ENCODE measurements around the gene CNKSR1.

Gene CNKSR1

DNA sequence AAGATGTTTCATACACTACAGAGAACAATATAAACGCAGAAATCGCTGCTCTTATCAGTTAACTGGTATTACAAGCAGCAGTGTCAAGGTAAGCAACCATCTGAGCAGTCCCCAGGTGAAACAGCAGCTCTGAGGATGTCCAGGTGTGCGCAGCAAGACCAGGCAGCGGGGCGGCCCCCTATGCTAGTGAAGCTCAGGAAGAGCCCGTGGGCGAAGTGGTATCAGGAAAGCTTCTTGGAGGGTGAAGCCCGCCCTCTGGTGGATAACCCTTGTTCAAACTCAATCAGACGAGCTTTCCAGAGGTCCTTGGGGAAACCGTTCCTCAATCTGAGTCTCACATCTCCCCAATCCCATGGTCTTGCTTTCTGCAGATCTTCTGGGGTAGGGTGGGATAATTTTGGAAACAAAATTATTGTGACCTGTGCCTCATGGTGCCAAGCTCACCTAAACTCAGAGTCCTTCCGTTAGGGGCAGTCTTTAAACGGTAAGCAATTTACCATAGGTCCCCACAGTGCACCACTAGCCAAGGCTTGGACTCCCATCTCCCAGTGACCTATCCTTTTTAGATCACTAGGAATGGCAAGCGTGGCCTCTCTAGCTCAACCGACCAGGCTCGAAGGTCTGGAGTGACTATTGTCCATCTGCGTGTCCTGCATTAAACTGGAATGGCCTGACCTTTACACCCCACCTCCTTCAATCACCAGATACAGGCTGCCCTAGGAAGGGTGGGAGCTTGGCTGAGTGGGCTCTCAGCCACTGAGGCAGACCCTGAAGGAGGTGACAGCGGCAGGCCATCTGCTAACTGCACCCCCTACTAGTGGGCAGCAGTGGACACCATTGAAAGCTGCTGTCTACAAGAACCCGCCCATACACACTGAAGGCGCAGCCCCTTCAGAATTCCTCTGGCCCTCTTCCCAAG, 32.0 kb upstream of the CNKSR1 start:
- Histone ChIP-seq H3K4me1 (peaks cover 0 to 10% (median 7%) of the 10 kb centered on the region in 10 experiments; a peak in 10 of 20 replicates), H3K27ac (no peak overlapping the region), H3K36me3 (no peaks in the 10 kb centered on the region), H3K4me2 (peak overlapping the region in 2 of 11 experiments; percentile 40 to 57; a peak in 2 of 22 replicates), H3K27me3 (no peaks in the 10 kb centered on the region), H3K9ac (peak overlapping the region in 1 of 11 experiments; percentile 25; a peak in 1 of 22 replicates), H3K9me3 (replicated peaks in 1 of 11) (no peaks in the 10 kb centered on the region), H4K20me1 (no peaks in the 10 kb centered on the region), H3K4me3 (no peak overlapping the region)
- TF ChIP-seq Cebpa-rat (IDR thresholded peaks at IDR 0.05), result no peak

DNA sequence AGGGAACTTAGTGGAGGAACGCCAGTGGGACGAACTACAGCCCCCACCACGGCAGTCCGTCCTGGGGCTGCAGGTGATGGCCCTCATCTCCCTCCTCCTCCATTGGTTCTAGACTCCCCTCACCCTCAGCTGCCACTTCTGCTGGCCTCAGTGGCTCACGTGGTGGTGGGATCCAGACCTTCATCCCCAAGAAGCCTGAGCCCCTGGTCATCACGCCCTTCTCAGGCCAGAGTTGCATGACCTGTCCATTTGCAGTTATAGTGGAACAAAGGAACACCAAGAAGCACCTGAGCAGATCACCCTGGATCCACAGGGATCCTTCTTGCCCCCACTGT, 31.4 kb upstream of the CNKSR1 start:
- Histone ChIP-seq H4K20me1 (no peaks in the 10 kb centered on the region), H3K9me3 (replicated peaks in 1 of 11) (no peaks in the 10 kb centered on the region), H3K9ac (no peak overlapping the region), H3K27ac (no peak overlapping the region), H3K4me2 (no peak overlapping the region), H3K27me3 (no peaks in the 10 kb centered on the region), H3K4me1 (peaks cover 0 to 10% (median 7%) of the 10 kb centered on the region in 10 experiments; a peak in 10 of 20 replicates), H3K36me3 (no peaks in the 10 kb centered on the region), H3K4me3 (no peak overlapping the region)
- TF ChIP-seq Cebpa-rat (IDR thresholded peaks at IDR 0.05), result no peak

DNA sequence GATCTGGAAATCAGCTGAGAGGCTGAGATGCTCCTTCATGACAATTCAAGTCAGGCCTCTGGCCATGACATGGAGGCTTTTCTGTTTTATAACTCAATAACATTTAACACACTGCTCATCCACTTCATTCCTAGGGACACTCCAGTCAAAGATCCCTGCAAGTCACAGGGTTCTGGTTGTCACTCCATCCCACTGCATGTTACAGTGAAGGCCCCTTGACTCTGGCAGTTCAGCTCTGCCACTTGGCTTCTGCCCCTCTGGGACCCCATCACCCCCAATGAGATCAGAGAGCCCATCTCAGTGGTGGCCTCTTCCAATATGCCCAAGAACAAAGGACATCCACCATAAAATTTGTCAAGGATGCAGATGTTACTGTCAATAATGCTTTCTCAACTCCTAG, 28.4 kb upstream of the CNKSR1 start:
- H3K27me3 ChIP-seq, result no peaks in the 10 kb centered on the region
- TF ChIP-seq Cebpa-rat (IDR thresholded peaks at IDR 0.05), result no peak
- H3K4me3 ChIP-seq, result no peak overlapping the region
- no peaks in the 10 kb centered on the region for H3K36me3 ChIP-seq
- no peak overlapping the region for H3K4me2 ChIP-seq
- peaks cover 0 to 16% (median 2%) of the 10 kb centered on the region in 10 experiments; a peak in 14 of 20 replicates for H3K4me1 ChIP-seq
- no peaks in the 10 kb centered on the region for H4K20me1 ChIP-seq
- no peak overlapping the region for H3K27ac ChIP-seq
- no peak overlapping the region for H3K9ac ChIP-seq
- no peaks in the 10 kb centered on the region for H3K9me3 ChIP-seq (replicated peaks in 1 of 11)

DNA sequence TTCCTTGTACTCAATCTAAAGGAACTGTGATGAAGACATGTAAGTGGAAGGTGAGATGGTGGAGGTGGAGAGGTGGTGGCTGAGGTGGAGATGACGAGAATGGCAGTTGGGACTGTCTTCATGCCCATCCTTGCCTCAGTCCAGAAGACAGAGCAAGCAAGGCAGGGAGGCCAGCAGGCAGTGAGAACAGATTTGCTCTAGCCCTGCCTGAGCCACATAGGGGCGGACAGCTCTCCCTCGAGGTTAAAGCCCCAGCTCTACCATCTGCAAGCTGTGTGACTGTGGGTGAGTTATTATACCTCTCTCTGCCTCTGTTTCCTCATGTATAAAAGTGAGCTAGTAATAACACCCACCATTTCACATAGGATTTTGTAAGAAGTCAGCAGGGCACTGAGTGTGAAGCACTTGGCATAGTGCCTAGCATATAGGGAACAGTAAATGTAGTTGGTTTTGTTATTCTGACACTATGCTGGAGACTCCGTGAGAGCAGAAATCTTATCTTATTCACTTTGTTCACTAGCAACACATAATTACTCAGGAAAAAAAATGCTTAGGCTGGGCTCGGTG, 23.2 kb upstream of the CNKSR1 start:
- H3K9me3 ChIP-seq (replicated peaks in 1 of 11), result no peaks in the 10 kb centered on the region
- H3K4me3 ChIP-seq, result no peak overlapping the region
- H4K20me1 ChIP-seq, result no peaks in the 10 kb centered on the region
- TF ChIP-seq Cebpa-rat (IDR thresholded peaks at IDR 0.05), result no peak
- no peak overlapping the region for H3K27ac ChIP-seq
- peak overlapping the region in 1 of 11 experiments; percentile 66; a peak in 2 of 22 replicates for H3K9ac ChIP-seq
- H3K4me2 ChIP-seq, result peak overlapping the region in 10 of 11 experiments; percentile 75 to 100 (median 96); a peak in 18 of 22 replicates
- peaks cover 34 to 68% (median 54%) of the 10 kb centered on the region in 10 experiments for H3K4me1 ChIP-seq
- peaks cover 0 to 20% (median 0%) of the 10 kb centered on the region in 11 experiments; a peak in 4 of 22 replicates for H3K27me3 ChIP-seq
- no peaks in the 10 kb centered on the region for H3K36me3 ChIP-seq

DNA sequence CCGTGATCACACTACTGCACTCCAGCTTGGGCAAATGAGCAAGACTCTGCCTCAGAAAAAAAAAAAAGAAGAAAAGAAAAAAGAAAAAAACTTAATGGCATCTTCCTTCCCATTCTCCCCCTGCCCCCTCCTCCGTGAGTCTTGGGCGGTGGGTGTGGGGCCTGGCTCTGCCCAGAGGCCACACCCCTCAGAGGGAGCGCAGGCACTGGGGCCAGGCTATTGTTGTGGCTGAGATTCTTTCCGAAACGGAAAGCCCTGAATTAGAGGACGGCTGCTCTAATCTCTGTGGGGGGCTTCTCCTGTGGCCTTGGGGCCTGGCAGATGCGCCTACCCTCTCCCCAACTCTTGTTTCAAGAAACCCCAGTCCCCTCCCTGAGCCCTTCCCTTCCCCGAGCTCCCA, 22.5 kb upstream of the CNKSR1 start:
- peak overlapping the region in 4 of 10 experiments; percentile 8 to 56 (median 30); a peak in 5 of 20 replicates for H3K4me3 ChIP-seq
- H3K9me3 ChIP-seq (replicated peaks in 1 of 11), result no peaks in the 10 kb centered on the region
- H3K27ac ChIP-seq, result peak overlapping the region in 4 of 11 experiments; percentile 31 to 67 (median 52); a peak in 5 of 22 replicates
- H3K4me1 ChIP-seq, result peaks cover 41 to 75% (median 61%) of the 10 kb centered on the region in 10 experiments
- no peaks in the 10 kb centered on the region for H4K20me1 ChIP-seq
- H3K9ac ChIP-seq, result peak overlapping the region in 8 of 11 experiments; percentile 3 to 70 (median 48); a peak in 12 of 22 replicates
- H3K27me3 ChIP-seq, result peaks cover 0 to 20% (median 0%) of the 10 kb centered on the region in 11 experiments; a peak in 4 of 22 replicates
- no peaks in the 10 kb centered on the region for H3K36me3 ChIP-seq
- peak overlapping the region; percentile 69 to 100 (median 94) for H3K4me2 ChIP-seq
- TF ChIP-seq Cebpa-rat (IDR thresholded peaks at IDR 0.05), result no peak

DNA sequence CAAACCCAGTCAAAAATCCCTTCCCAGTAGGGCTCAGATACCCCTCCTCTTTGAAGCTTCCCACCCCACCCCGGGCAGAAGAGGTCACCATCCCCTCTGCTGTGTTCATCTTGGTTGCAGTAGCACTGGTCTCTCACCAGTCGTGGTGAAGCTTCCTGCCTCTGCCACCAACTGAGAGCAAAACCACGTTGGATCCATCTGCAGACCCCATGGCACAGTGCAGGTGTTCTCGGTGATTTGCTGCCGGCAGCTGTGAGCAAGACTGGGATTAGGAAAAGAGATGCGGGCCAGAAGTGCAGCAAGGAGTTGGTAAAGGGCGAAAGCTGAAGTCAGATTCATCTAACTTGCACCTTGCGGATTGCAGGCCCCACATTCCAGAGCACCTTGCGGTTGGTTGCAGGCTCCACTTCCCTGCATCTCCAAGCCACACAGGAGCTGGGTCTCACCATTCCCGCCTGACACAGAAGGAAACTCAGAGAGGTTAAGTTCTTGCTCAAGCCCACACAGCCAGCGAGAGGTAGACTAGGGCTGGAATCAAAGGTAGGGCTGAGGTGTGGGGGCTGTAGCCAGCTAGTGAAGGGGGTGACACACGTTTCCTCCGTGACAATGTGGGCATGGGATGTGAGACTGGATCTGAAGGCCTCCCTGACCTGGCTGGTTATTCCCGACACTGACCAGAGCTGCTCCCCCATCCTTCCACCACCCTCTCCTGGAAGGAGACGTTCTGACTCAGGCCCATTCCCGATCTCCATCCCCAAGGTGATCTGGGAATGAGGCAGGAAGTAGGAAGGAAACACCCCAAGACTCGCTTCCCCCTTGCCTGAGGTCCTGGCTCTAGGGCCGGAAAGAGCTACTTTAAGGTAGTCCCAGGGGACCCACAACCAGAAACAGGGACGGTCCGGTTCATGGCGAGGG, 21.7 kb upstream of the CNKSR1 start:
- H3K27me3 ChIP-seq, result peaks cover 0 to 27% (median 0%) of the 10 kb centered on the region in 11 experiments; a peak in 4 of 22 replicates
- H4K20me1 ChIP-seq, result no peaks in the 10 kb centered on the region
- peak overlapping the region in 8 of 11 experiments; percentile 40 to 67 (median 55); a peak in 14 of 22 replicates for H3K27ac ChIP-seq
- no peak for TF ChIP-seq Cebpa-rat (IDR thresholded peaks at IDR 0.05)
- no peaks in the 10 kb centered on the region for H3K9me3 ChIP-seq (replicated peaks in 1 of 11)
- H3K9ac ChIP-seq, result peak overlapping the region in 10 of 11 experiments; percentile 6 to 70 (median 48); a peak in 14 of 22 replicates
- peaks cover 50 to 84% (median 69%) of the 10 kb centered on the region in 10 experiments for H3K4me1 ChIP-seq
- peak overlapping the region in 8 of 10 experiments; percentile 39 to 62 (median 52); a peak in 14 of 20 replicates for H3K4me3 ChIP-seq
- peak overlapping the region; percentile 69 to 100 (median 94) for H3K4me2 ChIP-seq
- H3K36me3 ChIP-seq, result no peaks in the 10 kb centered on the region

DNA sequence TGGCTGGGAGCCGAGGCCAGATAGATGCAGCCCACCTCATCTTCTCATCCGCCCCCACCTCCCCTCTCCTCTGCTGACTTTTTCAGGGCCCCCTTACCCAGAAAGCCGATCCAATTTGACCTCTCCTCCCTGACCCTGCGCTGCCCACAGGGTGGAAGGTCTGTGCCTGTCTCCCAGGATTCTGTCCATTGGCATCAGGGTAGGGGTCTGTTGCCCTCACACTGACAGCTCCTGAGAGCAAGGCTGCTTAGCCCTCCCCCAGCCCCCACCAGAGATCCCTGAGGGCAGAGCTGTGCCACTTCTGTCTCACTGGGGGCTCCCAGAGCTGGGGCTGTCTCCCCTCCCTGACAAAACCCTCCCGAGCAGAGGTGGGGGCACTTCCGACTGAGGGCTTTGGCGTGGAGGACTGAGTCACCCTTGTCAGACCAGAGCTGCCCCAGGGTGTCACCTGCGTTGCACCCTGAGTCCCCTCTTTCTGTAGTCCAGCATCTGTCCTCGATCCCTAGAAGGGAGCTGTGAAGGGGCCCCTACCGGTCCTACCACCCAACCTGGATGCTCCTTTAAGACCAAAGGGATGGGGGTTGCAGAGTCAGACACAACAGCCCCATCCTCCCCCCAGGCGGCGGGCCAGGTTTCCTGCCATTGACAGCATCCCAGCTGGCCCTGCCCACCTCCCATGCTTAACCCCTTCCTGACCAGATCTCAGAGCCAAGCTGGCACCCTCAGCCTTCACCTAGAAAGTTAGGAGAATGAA, 20.8 kb upstream of the CNKSR1 start:
- Histone ChIP-seq H3K4me3 (peak overlapping the region in 8 of 10 experiments; percentile 39 to 62 (median 52); a peak in 16 of 20 replicates), H3K4me1 (peaks cover 59 to 89% (median 78%) of the 10 kb centered on the region in 10 experiments), H3K4me2 (peak overlapping the region; percentile 69 to 100 (median 94)), H4K20me1 (no peaks in the 10 kb centered on the region), H3K9ac (peak overlapping the region in 10 of 11 experiments; percentile 7 to 70 (median 50); a peak in 16 of 22 replicates), H3K9me3 (replicated peaks in 1 of 11) (no peaks in the 10 kb centered on the region), H3K27ac (peak overlapping the region in 8 of 11 experiments; percentile 40 to 67 (median 55); a peak in 17 of 22 replicates), H3K27me3 (peaks cover 0 to 34% (median 0%) of the 10 kb centered on the region in 11 experiments; a peak in 4 of 22 replicates), H3K36me3 (no peaks in the 10 kb centered on the region)
- TF ChIP-seq Cebpa-rat (IDR thresholded peaks at IDR 0.05), result no peak
